ENCODE data around the gene PACC1.
"Not testable (repeated sequence)": the region's sequence is repeated elsewhere in the genome, so short reads cannot be mapped to it uniquely, and the experiment has no call there.

Gene PACC1

DNA sequence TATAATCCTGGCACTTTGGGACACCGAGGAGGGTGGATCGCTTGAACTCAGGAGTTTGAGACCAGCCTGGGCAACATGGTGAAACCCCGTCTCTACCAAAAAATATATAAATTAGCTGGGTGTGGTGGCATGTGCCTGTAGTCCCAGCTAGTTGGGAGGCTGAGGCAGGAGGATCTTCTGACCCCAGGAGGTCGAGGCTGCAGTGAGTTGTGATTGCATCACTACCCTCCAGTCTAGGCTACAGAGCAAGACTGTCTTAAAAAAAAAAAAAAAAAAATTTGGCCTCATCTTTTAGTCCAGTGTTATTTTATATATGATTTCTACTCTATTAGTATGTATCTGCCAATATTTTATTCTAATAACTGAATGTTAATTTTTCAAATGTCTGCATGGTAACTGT, 69.8 kb downstream of the PACC1 start:
- no peak for DNase-seq (ENCODE audit: low read depth)
- H3K4me3 ChIP-seq (ENCODE audit: control insufficient read depth, low read depth, low read length) = no peak overlapping the region
- TF ChIP-seq, protein P1, sequence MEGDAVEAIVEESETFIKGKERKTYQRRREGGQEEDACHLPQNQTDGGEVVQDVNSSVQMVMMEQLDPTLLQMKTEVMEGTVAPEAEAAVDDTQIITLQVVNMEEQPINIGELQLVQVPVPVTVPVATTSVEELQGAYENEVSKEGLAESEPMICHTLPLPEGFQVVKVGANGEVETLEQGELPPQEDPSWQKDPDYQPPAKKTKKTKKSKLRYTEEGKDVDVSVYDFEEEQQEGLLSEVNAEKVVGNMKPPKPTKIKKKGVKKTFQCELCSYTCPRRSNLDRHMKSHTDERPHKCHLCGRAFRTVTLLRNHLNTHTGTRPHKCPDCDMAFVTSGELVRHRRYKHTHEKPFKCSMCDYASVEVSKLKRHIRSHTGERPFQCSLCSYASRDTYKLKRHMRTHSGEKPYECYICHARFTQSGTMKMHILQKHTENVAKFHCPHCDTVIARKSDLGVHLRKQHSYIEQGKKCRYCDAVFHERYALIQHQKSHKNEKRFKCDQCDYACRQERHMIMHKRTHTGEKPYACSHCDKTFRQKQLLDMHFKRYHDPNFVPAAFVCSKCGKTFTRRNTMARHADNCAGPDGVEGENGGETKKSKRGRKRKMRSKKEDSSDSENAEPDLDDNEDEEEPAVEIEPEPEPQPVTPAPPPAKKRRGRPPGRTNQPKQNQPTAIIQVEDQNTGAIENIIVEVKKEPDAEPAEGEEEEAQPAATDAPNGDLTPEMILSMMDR (IDR thresholded peaks at IDR 0.05; ENCODE audit: control insufficient read depth, insufficient read depth, low read depth, low read length, missing control alignments) = no peak

DNA sequence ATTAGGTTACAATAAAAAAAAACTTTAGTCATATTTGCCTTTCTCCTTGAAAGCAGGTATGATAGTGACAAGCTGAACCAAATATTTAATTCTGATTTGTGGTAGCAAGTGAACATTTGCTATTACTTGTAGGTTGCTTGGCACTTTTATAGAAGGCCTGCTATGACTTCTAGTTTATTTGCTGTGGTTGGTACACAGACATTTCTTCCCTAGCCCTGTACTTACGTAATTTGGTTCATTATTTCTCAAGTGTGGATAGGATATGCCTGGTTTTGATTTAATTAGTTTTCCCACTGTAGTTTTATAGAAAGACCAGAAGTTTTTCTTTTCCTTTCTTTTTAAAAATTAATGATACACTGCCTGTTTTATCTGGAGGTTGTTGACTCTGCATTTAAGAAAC, 73.6 kb downstream of the PACC1 start:
- DNase-seq (ENCODE audit: low read depth) = peak; percentile 17
- TF ChIP-seq, protein P1 (IDR thresholded peaks at IDR 0.05; ENCODE audit: control insufficient read depth, insufficient read depth, low read depth, low read length, missing control alignments) = no peak
- H3K4me3 ChIP-seq (ENCODE audit: control insufficient read depth, low read depth, low read length) = no peak overlapping the region

DNA sequence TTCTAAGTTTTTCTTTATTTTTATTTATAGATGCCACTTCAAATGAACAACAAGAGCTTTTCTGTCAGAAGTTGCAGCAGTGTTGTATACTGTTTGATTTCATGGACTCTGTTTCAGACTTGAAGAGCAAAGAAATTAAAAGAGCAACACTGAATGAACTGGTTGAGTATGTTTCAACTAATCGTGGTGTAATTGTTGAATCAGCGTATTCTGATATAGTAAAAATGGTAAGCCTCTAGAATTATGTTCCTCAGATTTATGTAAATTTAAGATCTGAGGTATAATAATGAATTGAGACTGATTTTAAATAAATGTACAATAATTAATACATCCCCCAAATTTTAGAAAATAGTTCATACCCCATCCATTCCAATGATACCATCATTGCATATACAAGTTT, 85.6 kb downstream of the PACC1 start:
- no peak overlapping the region for H3K4me3 ChIP-seq (ENCODE audit: control insufficient read depth, low read depth, low read length)
- no peak for DNase-seq (ENCODE audit: low read depth)
- TF ChIP-seq, protein P1 (IDR thresholded peaks at IDR 0.05; ENCODE audit: control insufficient read depth, insufficient read depth, low read depth, low read length, missing control alignments) = no peak

DNA sequence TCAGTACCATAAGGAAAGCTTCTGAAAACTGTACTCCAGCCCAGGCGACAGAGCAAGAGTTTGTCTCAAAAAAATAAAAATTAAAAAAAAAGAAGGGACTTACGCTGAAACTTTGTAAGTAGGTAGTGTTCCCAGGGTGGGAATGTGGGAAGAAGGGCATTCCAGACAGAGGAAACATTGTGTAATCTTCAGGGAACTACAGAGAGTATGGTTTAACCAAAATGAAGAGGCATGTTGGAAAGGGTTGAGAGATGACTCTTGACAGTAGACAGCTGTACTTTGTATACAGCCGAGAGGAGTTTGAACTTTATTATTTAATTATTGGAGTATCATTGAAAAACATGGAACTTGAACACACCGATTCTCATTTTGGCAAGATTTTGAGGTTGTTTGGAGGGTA, 86.4 kb downstream of the PACC1 start:
- no peak for DNase-seq (ENCODE audit: low read depth)
- no peak overlapping the region for H3K4me3 ChIP-seq (ENCODE audit: control insufficient read depth, low read depth, low read length)
- TF ChIP-seq, protein P1 (IDR thresholded peaks at IDR 0.05; ENCODE audit: control insufficient read depth, insufficient read depth, low read depth, low read length, missing control alignments) = no peak

DNA sequence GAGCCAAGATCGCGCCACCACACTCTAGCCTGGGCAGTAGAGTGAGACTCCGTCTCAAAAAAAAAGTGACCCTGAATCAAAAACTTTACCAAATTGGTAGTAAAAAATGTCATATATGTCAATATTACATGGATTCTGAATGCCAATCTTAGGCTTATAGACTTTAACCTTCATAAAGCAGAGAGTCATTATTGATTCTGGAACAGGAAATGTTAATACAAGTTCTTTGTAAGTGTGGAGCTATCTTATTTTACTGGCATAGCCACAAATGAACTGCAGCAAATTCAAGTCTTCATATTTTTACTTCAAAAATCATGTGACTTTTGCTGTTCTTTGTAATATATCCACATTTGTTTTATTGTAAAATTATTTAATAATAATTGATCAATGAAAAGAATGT, 88.1 kb downstream of the PACC1 start:
- DNase-seq (ENCODE audit: low read depth) = no peak
- TF ChIP-seq, protein P1 (IDR thresholded peaks at IDR 0.05; ENCODE audit: control insufficient read depth, insufficient read depth, low read depth, low read length, missing control alignments) = no peak
- H3K4me3 ChIP-seq (ENCODE audit: control insufficient read depth, low read depth, low read length) = no peak overlapping the region

DNA sequence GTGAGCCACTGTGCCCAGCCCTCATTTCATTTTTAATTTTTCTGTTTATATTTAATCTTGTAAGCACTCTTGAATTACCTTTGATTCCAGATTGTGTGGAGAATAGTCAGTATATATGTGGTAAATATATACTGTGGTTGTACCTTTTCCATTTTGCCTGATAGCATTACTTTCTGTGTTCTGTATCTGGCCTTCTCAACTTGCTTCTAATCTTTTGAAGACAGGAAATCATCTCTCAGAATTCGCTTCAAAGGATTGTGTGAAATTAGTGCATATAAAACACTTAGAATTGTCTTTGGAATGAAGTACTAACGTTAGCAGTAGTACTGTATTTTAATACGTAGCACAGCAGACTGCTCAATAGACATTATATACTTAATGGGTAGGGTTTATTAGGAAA, 91.6 kb downstream of the PACC1 start:
- H3K4me3 ChIP-seq (ENCODE audit: control insufficient read depth, low read depth, low read length) = no peak overlapping the region
- DNase-seq (ENCODE audit: low read depth) = no peak
- TF ChIP-seq, protein P1 (IDR thresholded peaks at IDR 0.05; ENCODE audit: control insufficient read depth, insufficient read depth, low read depth, low read length, missing control alignments) = no peak

DNA sequence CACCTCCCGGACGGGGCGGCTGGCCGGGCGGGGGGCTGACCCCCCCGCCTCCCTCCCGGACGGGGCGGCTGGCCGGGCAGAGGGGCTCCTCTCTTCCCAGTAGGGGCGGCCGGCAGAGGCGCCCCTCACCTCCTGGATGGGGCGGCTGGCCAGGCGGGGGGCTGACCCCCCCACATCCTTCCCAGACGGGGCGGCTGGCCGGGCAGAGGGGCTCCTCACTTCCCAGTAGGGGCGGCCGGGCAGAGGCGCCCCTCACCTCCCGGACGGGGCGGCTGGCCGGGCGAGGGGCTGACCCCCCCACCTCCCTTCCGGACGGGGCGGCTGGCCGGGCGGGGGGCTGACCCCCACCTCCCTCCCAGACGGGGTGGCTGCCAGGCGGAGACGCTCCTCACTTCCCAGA, 93.7 kb downstream of the PACC1 start:
- H3K4me3 ChIP-seq (ENCODE audit: control insufficient read depth, low read depth, low read length) = not testable (repeated sequence)

More for the DNA sequence above, 93.7 kb downstream of the PACC1 start:
- not testable (repeated sequence) for DNase-seq (ENCODE audit: low read depth)
